NT2/D1 (cell line): ENCODE data around the gene AP1AR.
"Not testable (repeated sequence)": the region's sequence is repeated elsewhere in the genome, so short reads cannot be mapped to it uniquely, and the experiment has no call there.

ENCODE experiments used
- SUZ12 ChIP-seq: IDR thresholded peaks from 2 replicates; pipeline ENCODE4 v1.6.1; 2011; ENCODE audit not compliant: insufficient read length, insufficient read depth; ENCODE audit errors: extremely low read depth
- YY1 ChIP-seq: IDR thresholded peaks from 2 replicates; pipeline ENCODE4 v1.6.1; 2011; ENCODE audit not compliant: insufficient read length, insufficient read depth
- ZNF274 ChIP-seq: IDR thresholded peaks from 2 replicates; pipeline ENCODE4 v1.6.1; 2011; ENCODE audit warnings: mild to moderate bottlenecking, low read depth, low read length

DNA sequence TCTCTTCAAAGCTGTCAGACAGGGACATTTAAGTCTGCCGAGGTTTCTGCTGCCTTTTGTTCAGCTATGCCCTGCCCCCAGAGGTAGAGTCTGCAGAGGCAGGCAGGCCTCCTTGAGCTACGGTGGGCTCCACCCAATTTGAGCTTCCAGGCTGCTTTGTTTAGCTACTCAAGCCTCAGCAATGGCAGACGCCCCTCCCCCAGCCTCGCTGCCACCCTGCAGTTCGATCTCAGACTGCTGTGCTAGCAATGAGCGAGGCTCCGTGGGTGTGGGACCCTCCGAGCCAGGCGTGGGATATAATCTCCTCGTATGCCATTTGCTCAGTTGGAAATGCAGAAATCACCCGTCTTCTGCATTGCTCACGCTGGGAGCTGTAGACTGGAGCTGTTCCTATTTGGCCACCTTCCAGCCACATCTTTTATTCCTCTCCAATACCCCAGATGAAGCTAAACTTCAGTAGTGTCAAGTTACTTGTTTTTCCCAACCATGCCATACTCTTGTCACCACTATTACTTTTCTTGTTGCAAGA lies 77.7 kb downstream of the AP1AR start:
- TF ChIP-seq ZNF274, SUZ12, YY1: not testable (repeated sequence)
